Smooth muscle cell of the umbilical artery (primary cell): Measurements from ENCODE around the gene TSPY8. TPM values are rescaled to one million over a fixed set of nuclear protein-coding genes. Genes with fewer than 3 reads are reported as not detected.

Experiments
- total RNA-seq: library from RNA; depleted of rRNA; stranded (reverse); fragments of >200 nt; gene quantifications from 2 replicates; pipeline ENCODE4 v1.2.3, GENCODE V29; 2014

Gene TSPY8, protein sequence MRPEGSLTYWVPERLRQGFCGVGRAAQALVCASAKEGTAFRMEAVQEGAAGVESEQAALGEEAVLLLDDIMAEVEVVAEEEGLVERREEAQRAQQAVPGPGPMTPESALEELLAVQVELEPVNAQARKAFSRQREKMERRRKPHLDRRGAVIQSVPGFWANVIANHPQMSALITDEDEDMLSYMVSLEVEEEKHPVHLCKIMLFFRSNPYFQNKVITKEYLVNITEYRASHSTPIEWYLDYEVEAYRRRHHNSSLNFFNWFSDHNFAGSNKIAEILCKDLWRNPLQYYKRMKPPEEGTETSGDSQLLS
- not detected in 2 replicates for total RNA-seq

DNA sequence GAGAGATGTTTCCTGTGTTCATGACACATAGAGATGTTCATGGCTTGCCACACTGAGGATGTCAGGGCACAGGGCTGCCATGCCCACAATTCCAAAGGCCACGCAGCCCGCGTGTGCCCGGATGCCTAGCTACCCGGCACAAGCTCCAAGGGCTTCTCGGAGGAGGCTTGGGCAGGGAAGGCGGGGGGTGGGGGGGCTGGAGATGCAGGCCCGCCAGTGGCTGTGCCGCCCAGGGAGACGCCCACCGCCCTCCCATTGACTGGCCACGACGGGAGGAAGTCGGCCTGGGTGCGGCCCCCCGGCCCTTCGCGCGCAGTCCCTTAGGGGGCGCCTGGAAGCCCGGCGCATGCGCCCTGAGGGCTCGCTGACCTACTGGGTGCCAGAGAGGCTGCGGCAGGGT, at the start of gene TSPY8:
Gene TSPY8, plus strand, starts transcription at position 301 of the 400 bp plus-strand sequence. Its CDS starts 46 bp downstream, at position 347.

GRCh38 chrY:9337164-9337563, 20.4 kb upstream of the TSPY8 start, which contains the start of gene TSPY4:
Gene TSPY4, plus strand, starts transcription at chrY:9337464. Its CDS starts 46 bp downstream, at chrY:9337510.

DNA sequence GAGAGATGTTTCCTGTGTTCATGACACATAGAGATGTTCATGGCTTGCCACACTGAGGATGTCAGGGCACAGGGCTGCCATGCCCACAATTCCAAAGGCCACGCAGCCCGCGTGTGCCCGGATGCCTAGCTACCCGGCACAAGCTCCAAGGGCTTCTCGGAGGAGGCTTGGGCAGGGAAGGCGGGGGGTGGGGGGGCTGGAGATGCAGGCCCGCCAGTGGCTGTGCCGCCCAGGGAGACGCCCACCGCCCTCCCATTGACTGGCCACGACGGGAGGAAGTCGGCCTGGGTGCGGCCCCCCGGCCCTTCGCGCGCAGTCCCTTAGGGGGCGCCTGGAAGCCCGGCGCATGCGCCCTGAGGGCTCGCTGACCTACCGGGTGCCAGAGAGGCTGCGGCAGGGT, 40.5 kb downstream of the TSPY8 start, which contains the start of gene TSPY3:
Gene TSPY3, plus strand, starts transcription at position 301 of the 400 bp plus-strand sequence. Its CDS starts 46 bp downstream, at position 347.

Other genes with a start within 250 kb of the TSPY8 start
- not detected in 2 replicates for gene TSPY4, start 20.3 kb upstream of the TSPY8 start, total RNA-seq
- gene TSPY3, start 40.6 kb downstream of the TSPY8 start, total RNA-seq = not detected in 2 replicates
- gene TSPY1, start 109.2 kb downstream of the TSPY8 start, total RNA-seq = not detected in 2 replicates
- not detected in 2 replicates for gene TSPY9, start 129.5 kb downstream of the TSPY8 start, total RNA-seq
- not detected in 2 replicates for gene TSPY10, start 170.1 kb downstream of the TSPY8 start, total RNA-seq